Measurements from ENCODE around the gene SLC4A7.
A peak's percentile ranks its signal among the peaks of the same experiment; 100 is the strongest.
"Not testable (repeated sequence)": the region's sequence is repeated elsewhere in the genome, so short reads cannot be mapped to it uniquely, and the experiment has no call there.

Gene SLC4A7

DNA sequence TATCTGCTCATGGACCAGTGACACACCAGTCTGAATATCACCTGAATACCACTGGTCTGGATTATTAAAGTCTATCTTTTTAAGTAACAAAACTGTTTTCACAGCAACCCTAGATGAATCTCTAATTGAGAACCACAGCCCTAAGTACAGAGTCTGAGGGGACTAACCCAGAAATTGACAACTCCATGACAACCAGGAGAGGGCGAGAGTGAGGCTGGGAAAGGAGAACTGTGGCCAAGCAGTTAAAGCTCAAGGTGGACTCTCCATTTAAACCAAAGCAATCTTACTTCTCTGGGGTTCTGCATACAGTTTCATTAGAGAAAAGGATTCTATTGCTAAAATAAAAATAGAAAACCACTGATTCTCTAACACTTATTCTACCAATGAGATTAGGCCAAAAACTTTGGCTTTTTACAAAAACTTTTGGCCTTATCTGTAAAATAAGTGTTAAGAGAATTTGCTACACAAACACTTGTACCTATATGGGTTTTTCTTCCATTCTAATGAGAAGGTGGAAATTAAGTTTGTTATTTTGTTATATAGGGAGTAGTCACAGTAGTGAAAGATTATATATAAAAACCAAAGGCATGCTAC lies 126.4 kb downstream of the SLC4A7 start:
- peak; percentile 43 for DNase-seq (ENCODE audit: low spot score)

DNA sequence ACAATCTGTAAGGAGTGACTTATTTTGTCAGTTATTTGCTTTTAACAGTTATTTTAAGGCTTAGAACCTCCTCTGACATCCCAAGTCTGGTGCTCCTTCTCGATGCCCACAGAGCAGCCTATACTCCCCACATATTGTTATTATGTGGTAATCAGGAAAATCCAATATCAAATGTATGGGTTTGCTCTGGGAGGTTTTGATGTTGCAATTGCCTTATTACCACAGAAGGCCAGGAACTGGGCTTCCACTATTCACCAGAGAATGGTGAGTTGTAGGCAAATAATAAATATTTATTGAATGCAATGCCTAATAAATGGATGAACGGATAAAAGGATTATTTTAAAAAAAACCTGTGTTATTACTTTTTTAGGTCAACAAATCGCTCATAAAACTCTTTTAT lies 127.2 kb downstream of the SLC4A7 start:
- DNase-seq (ENCODE audit: low spot score): no peak

DNA sequence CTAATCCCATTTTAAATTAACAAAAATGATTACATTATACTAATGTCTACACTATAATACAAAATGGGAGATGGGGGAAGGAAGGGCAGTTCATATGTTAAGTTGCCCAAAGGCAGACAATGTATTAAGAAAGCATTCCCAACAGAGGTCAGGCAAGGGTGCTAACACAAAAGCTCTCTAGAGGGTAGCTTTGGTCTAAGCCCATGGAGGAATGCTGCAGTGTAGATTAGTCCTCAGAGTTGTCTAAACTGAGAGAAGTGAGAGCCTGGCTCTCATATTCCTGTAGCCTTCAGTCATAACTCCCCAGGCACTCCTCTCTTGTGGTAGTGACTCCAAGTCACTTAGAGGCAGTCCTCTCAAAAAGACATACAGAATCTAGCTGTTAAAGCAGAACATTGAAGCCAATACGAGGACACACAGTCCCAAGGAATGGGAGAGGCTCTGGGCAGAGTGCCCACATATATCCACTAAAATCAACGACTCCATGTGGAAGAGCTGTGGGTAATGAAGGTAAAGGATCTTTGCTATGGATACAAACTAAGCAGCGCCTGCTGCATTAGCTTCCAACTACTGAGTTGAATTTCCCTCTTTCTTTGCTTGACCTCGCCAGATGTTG lies 129.5 kb downstream of the SLC4A7 start:
- no peak for DNase-seq (ENCODE audit: low spot score)

DNA sequence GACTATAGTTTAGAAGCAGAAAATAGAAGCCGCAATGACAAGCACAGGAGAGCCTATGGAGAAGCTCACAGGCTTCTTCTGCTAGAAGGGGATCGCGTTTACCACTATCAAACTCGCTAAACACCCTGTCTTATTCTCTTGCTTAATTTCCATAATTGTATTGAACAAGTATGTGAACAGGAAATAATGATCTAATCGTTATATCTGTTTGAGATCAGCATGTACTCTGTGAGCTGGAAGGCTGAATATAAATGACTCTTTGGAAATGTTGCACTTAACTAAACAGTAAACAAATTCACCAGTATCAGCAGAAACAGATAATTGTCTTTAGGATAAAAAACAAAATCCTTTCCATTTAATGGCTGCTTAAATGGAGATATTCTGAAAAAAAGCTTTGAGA lies 130.0 kb downstream of the SLC4A7 start:
- no peak for DNase-seq (ENCODE audit: low spot score)

DNA sequence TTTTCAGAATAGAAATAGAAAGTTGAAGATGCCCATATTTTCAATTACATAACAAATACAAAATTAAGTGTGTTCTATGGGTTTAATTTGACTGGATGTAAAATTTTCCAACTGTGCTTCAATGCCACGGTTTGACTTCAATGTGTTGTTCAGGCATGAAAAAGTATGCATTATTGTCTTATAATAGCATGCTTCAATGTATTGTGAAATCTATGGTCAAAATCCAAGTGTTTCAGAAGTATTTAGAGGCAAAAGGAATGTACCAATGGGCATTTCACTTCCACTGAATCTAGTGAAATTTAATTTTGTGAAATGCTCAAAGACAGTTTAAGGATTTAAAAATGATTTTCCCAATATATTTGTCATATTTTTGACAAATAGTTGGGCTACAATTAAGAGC lies 131.0 kb downstream of the SLC4A7 start:
- no peak for DNase-seq (ENCODE audit: low spot score)

DNA sequence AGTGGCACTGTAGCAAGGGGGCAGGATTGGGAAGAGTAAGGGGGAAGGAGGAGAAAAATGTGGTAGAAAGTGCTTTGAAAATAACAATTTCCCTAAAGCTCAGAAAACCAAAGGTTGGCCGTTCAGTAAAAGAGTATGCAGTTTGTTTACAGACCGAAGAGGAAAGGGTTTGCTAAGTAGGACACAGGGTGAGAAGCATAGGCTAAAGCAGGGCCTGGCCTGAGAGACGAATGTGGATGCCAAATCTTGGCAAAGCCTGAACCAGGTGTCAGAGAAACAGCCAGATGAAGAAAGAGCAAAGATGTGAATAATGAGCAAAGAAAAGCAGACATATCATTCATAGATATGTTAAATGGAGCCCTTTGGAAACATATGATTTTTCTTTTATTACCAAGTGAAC lies 132.1 kb downstream of the SLC4A7 start:
- no peak for DNase-seq (ENCODE audit: low spot score)

DNA sequence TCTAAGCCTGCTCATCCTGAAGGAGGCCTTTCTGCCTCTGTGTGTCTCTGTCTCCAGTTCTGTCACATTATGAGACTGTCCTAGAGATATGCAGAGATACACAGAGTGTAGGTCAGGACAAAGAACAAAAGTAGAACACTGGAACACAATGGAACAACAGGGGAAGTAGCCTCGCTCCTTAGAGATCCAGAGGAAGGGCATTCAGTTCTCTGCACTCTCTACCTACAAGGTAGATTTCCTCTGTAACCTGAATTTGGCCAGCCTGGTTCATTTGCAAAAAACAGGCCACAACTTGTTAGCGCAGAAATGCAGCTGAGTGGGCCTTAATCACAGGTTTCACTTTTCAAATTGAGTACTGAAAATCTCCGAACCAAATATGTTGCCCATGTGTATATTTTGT lies 134.4 kb downstream of the SLC4A7 start:
- no peak for DNase-seq (ENCODE audit: low spot score)

DNA sequence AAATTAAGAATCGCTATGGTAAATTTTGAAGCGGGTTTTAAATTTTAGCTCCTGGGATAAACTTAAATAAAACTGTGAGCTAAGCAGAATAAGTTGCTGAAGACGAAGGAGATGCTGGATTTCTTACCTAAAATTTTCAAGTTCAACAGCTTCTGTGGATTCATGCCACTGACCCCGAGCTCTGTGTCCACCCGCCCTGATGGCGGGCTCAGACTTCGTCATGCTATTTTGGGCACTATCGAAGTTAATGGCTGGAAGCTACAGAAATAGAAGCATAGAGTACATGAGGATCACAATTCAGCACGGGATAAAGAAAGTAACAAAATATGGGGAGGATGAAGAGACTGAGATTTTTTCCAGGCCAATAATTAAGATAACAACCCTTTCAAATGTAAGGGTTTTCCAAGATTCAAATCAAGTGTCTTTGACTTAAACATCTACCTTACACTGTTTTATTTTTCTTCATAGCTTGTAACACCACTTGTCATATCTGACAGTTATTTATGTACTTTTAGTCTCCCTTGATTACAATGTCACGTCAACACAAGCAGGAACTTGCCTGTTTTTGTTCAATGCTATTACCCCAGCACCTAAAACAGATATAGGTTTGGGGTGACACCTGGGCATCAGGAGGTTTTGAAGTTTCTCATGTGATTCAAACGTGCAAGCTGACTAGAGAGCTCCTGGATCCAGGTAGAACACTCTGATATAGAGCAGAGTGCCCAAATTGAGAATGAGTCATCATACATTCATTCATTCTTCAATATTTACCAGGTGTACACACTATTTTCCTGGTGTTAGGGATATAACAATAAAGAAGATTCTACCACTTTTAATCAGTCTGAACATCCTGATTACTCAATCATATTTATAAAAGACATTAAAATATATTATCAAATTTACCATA lies 138.0 kb downstream of the SLC4A7 start:
- no peak for DNase-seq (ENCODE audit: low spot score)

DNA sequence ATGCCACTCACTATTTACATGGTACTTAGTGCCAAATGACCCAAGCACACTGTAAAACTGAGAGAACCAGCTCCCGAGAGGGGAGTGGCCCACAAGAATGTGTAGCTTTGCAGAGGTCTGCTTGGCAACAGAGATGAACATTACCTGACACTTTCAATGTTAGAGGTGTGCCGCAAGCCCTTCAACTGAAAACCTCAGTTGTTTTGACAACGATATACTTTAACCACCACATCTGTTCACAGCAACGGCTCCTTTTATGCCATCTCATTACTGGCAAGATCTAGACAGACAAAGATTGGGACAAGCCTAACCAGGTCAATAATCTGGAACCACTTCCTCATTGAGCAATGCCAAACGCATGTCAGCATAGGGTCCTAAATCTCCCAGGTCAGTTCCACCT lies 138.7 kb downstream of the SLC4A7 start:
- DNase-seq (ENCODE audit: low spot score): peak; percentile 90

DNA sequence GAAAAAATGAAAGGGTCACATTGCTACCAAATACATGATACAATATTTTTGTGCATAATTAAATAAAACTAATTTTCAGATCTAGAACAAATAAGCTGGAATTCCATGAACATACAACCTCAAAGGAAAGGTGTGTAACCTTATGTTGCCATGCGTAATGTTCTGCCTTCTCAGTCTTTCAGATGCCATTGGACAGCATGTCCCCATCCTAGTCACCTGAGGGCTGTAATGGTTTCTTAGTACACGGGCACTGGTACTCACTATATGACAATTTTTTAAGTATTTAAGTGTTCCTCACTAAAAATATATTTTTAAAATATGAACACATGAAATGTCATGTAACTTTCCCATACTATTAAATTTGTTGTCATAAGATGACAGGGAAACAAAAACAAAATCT lies 139.1 kb downstream of the SLC4A7 start:
- no peak for DNase-seq (ENCODE audit: low spot score)

DNA sequence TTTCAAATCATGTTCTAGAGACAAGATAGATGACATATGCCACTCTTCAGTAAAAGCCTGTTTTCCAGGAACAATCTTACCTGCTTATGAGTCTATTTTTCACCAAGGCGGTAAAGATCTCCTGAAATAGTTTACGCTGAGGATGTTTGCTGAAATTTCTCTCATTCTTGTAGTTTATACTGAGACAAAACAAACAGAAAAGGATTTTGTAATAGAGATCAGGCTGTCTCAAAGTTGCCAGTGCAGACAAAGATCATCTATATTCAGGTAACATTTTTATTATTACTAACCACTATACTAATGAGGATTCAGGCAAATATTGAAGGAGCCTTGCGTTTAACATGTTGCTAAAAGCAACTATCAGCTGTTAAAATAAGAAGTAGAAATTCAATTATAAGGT lies 140.0 kb downstream of the SLC4A7 start:
- no peak for DNase-seq (ENCODE audit: low spot score)

DNA sequence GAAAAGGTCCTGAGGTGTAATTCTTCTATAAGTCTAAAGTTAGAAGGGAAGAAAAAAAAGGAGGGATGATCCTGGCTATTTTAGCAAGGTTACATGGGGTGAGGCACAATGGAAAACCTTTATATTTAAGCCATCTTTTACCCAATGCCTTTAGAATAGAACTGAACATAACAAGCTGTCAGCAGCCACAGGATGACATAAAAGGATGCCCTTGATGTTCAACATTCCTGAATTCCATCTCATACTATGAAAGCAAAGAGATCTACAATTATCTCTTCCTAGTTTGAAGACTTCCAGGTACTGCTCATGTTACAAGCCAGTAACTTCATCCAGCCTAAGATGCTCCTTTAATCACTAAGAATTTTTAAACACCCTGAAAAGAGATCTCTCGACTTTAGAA lies 141.9 kb downstream of the SLC4A7 start:
- DNase-seq (ENCODE audit: low spot score): no peak

DNA sequence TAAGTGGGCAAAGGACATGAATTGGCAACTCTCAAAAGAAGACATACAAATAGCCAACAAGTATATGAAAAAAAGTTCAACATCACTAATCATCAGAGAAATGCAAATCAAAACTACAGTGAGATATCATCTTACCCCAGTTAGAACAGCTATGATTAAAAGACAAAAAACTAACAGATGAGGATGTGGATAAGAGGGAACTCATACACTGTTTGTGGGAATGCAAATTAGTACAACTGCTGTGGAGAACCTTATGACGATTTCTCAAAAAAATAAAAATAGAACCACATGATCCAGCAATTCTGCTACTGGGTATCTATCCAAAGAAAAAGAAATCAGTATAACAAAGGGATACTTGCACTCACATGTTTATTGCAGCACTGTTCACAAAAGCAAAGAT lies 143.7 kb downstream of the SLC4A7 start:
- no peak for DNase-seq (ENCODE audit: low spot score)

DNA sequence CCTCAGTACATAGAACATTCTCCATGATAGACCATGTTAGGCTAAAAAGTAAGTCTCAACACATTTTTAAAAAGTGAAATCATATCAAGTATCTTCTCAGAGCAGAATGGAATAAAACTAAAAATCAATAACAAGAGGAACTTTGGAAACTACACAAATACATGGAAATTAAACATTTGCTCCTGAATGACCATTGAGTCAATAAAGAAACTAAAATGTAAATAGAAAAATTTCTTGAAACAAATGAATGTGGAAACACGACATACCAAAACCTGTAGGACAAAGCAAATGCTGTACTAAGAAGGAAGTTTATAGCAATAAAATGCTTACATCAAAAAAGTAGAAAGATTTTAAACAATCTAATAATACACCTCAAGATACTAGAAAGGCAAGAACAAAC lies 148.6 kb downstream of the SLC4A7 start:
- DNase-seq (ENCODE audit: low spot score): no peak

DNA sequence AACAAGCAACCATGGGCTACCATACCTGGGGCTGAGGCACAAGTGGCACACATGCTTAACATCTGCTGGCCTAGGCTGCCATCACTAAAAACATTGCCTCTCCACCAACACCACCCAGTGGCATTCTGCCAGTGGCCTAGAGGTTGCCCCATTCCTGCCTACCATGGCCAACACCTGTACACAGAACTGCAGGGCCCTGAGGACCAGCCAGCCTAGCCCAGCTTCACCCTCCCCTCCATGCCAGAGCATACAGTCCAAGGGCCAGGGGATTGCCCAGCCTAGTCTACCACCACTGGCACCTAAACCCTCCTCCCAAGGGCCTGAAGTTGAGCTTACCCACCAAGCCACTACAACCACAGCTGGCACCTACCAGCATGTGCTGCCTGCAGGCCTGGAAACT lies 150.3 kb downstream of the SLC4A7 start:
- DNase-seq (ENCODE audit: low spot score): no peak

DNA sequence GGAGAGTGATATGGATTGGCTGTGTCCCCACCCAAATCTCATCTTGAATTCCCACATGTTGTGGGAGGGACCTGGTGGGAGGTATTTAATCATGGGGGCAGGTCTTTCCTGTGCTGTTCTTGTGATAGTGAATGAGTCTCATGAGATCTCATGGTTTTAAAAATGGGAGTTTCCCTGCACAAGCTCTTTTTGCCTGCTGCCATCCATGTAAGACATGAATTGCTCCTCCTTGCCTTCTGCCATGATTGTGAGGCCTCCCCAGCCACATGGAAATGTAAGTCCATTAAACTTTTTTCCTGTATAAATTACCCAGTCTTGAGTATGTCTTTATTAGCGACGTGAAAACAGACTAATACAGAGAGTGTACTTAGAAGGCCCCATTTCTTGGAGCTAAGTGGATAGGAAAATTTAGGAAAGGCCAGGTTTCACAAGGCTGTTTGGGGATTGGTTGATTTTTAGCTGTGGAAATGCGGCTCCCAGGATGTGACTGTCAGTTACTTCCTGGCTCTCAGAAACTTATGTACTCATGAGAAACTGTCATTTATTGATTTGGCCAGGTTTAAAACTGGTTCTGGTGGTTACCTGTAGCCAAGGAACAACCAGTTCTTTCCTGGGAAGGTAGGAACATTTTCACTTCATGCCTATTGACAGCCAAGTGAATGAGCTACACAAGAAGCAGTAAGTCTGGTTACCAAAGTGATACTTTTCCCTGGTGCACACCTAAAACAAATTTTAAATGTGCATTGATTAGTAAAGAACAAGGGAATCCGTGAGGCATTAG lies 155.0 kb downstream of the SLC4A7 start:
- not testable (repeated sequence) for DNase-seq (ENCODE audit: low spot score)

DNA sequence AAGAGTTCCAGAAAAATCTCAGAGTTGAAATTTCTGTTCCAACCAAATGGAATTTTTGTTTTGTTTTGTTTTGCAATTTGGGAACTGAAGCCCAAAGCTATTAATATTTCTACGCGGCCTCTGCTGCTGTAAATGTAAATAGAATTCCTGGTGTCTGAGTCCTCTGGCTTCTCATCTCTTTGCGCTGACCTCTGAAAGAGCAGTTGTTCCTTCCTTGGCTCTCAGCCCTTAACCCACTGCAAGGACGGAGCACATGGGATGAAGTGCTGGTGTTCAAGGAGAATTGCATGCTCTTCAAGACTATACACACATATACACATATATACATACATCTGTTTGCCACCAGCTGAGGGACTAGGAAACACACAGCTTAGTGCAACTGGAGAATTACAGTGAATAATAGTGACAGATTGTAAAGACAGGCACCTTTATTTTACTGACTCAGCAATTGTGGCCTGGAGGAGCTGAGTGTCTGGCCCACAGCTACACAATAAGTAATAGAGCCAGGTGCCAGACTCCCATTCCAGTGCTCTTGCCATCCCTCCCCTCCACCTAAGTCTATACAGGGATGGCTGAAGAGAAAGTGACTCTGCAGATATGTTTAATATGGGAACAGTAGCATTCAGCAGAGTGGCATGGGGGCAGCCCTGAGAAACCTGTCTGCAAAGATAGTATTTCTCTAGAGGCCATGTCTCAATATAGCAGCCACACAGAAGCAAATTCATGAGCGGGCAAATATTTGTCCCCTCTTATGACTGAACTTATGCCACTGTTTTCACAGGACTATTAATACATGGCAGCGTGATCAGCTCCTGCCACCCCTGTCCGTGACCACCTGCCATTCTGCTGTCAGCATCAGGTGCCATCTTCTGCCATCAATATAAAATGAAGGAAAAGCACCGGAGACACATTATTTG lies 157.3 kb downstream of the SLC4A7 start:
- DNase-seq (ENCODE audit: low spot score): no peak

DNA sequence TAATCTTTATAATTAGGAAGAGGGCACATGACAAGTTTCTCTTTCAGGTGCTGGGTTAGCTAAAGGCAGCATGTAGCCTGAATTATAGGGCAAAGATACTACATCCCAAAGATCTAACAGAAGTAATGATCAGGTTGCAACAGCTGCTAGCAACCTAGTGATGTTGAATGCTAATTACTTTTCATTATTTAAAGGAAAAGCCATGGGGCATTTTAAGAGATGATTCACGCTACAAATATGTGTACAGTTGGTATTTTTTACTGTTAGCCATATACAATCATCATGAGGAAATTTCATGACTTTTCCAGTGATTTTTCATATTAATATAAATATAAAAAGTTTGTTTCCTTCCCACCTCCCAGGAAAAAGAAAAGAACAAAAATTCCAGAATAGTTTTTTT lies 158.0 kb downstream of the SLC4A7 start:
- DNase-seq (ENCODE audit: low spot score): no peak

DNA sequence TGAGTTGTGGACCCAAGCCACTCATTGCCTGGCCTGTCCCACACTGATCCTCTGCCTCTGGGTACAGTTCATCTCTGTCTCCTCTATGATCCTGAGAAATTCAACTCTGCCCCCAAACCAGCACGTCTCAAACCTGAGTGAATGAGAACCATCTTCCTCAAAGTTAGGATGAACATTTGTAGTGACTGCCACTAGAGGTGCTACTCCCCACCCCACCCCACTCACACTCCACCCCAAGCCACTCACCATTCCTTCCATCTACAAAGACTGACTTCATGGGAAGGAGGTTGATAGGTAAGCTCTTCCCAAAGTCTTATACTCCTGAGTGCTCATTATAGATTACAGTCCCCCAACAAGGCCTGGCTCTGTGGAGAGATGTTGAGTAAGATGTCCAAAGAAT lies 158.8 kb downstream of the SLC4A7 start:
- DNase-seq (ENCODE audit: low spot score): no peak

DNA sequence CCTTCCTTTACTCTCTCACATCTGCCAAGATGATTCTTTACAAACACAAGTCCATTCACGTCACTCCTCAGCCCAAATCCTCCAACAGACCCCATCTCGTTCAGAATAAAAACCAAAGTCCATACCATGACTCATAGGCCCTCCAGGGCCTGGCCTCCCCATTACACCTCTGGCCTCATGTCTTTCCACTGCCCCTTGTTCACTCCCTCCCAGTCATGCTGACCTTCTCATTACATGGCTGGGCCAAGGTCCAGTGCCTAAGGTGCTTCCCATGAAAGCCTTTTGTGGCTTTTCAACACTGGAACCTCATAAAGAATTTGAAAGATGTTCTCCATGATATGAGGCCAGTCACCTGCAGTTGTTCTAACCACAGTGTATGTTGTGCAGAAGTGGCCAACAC lies 159.5 kb downstream of the SLC4A7 start:
- no peak for DNase-seq (ENCODE audit: low spot score)

DNA sequence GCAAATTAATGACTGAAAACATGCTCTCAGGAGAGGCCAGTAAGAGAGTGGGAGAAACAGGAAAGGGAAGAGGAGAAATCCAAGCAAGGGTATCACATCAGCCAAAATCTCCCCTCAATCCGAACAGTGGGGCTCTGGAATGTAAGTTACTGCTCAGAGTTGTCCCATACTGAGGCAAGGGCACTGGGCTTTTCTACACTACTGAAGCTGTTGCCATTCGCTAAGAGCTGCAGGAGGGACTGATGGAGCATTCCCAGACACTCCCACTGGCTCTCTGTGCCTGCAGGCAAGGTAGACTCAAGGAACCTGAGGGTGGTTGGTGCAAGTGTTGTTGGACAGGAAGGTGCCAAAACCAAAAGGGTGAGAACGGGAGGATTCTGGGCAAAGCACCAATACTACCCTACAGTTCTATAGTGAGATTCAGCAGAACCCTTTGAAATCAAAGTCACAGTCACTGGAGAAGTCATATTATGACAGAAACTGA lies 161.1 kb downstream of the SLC4A7 start:
- no peak for DNase-seq (ENCODE audit: low spot score)

Measured in SW480 (cell line).